ENCODE results near the gene ADCY6.

The ADCY6 gene

GRCh38 chr12:48783432-48783831 is 5.5 kb downstream of the ADCY6 start:
- DNase-seq (ENCODE audit: low read depth in 2 of 2), result no peak

GRCh38 chr12:48782457-48783395 is 6.2 kb downstream of the ADCY6 start:
- no peak for DNase-seq (ENCODE audit: low read depth in 2 of 2)

GRCh38 chr12:48781750-48782456 is 7.0 kb downstream of the ADCY6 start:
- no peak for DNase-seq (ENCODE audit: low read depth in 2 of 2)

GRCh38 chr12:48780381-48781025 is 8.4 kb downstream of the ADCY6 start:
- no peak for DNase-seq (ENCODE audit: low read depth in 2 of 2)

GRCh38 chr12:48779869-48780268 is 9.0 kb downstream of the ADCY6 start:
- no peak for DNase-seq (ENCODE audit: low read depth in 2 of 2)

- no peak for DNase-seq (ENCODE audit: low read depth in 2 of 2)
Measured at GRCh38 chr12:48777501-48778400, 11.1 kb downstream of the ADCY6 start.

GRCh38 chr12:48776956-48777355 is 11.9 kb downstream of the ADCY6 start:
- no peak for DNase-seq (ENCODE audit: low read depth in 2 of 2)

- no peak for DNase-seq (ENCODE audit: low read depth in 2 of 2)
Measured at GRCh38 chr12:48775991-48776649, 12.8 kb downstream of the ADCY6 start.

- DNase-seq (ENCODE audit: low read depth in 2 of 2), result no peak
Measured at GRCh38 chr12:48775299-48775698, 13.6 kb downstream of the ADCY6 start.

GRCh38 chr12:48774516-48774915 is 14.4 kb downstream of the ADCY6 start:
- no peak for DNase-seq (ENCODE audit: low read depth in 2 of 2)

GRCh38 chr12:48773686-48774085 is 15.2 kb downstream of the ADCY6 start:
- no peak for DNase-seq (ENCODE audit: low read depth in 2 of 2)

GRCh38 chr12:48771588-48772112 is 17.2 kb downstream of the ADCY6 start:
- DNase-seq (ENCODE audit: low read depth in 2 of 2), result no peak

- no peak for DNase-seq (ENCODE audit: low read depth in 2 of 2)
Measured at GRCh38 chr12:48770756-48771155, 18.1 kb downstream of the ADCY6 start.

- no peak for DNase-seq (ENCODE audit: low read depth in 2 of 2)
Measured at GRCh38 chr12:48768736-48769135, 20.2 kb downstream of the ADCY6 start.

- no peak for DNase-seq (ENCODE audit: low read depth in 2 of 2)
Measured at GRCh38 chr12:48768147-48768546, 20.7 kb downstream of the ADCY6 start.

GRCh38 chr12:48767521-48767920 is 21.4 kb downstream of the ADCY6 start:
- DNase-seq (ENCODE audit: low read depth in 2 of 2), result no peak

GRCh38 chr12:48767047-48767446 is 21.8 kb downstream of the ADCY6 start:
- no peak for DNase-seq (ENCODE audit: low read depth in 2 of 2)

- peak in 1 of 2 donors; percentile 12 for DNase-seq (ENCODE audit: low read depth in 2 of 2)
Measured at GRCh38 chr12:48765753-48766162, 23.1 kb downstream of the ADCY6 start.

- no peak for DNase-seq (ENCODE audit: low read depth in 2 of 2)
Measured at GRCh38 chr12:48764521-48764920, 24.4 kb downstream of the ADCY6 start.

- DNase-seq (ENCODE audit: low read depth in 2 of 2), result no peak
Measured at GRCh38 chr12:48758737-48759136, 30.2 kb downstream of the ADCY6 start.

GRCh38 chr12:48758186-48758585 is 30.7 kb downstream of the ADCY6 start:
- no peak for DNase-seq (ENCODE audit: low read depth in 2 of 2)
